Activated CD4-positive, alpha-beta memory T cell treated with anti-CD3 and anti-CD28 coated beads for 36 hours (primary cell): ENCODE measurements around the gene SDK2. TPM values are rescaled to one million over a fixed set of nuclear protein-coding genes. Genes with fewer than 3 reads are reported as not detected.

ENCODE experiments used
- CTCF ChIA-PET: fragments of 350-600 bp; sonication (Branson Sonifier 250); formaldehyde crosslinking; loops from one replicate; lab custom pipeline; 2021; ENCODE audit warnings: antibody characterized with exemption, inconsistent platforms; lab: Charles Lee
- POLR2A ChIA-PET: fragments of 350-600 bp; sonication (Branson Sonifier 250); formaldehyde crosslinking; loops from one replicate; lab custom pipeline; 2021; ENCODE audit warnings: antibody characterized with exemption; lab: Charles Lee
- DNase-seq: peaks from one replicate; pipeline ENCODE4 v3.0.0-alpha.2; 2020
- H3K27ac Mint-ChIP-seq: one replicate; pipeline ENCODE4 v1.8.0; 2021; ENCODE audit warnings: mixed read lengths
- H3K27me3 Mint-ChIP-seq: one replicate; pipeline ENCODE4 v1.8.0; 2021; ENCODE audit warnings: mixed read lengths
- H3K36me3 Mint-ChIP-seq: one replicate; pipeline ENCODE4 v1.8.0; 2021; ENCODE audit warnings: mixed read lengths
- H3K4me1 Mint-ChIP-seq: one replicate; pipeline ENCODE4 v1.8.0; 2021; ENCODE audit warnings: low read depth, mixed read lengths
- H3K4me3 Mint-ChIP-seq: one replicate; pipeline ENCODE4 v1.8.0; 2021; ENCODE audit warnings: mild to moderate bottlenecking, mixed read lengths
- H3K9me3 Mint-ChIP-seq: one replicate; pipeline ENCODE4 v1.8.0; 2021; ENCODE audit warnings: mixed read lengths
- intact Hi-C: fragments of 100-400 bp; cut with micrococcal nuclease; formaldehyde crosslinking; loops from one replicate; pipeline ENCODE4 v1.15.1; 2023
- total RNA-seq, 2 experiments: library from RNA; stranded (reverse); gene quantifications; one replicate each; pipeline ENCODE4 v1.2.3, GENCODE V29; 2021

SDK2 gene
- total RNA-seq, 2 experiments from 2014 or later: 0.05 to 0.12 TPM

DNA sequence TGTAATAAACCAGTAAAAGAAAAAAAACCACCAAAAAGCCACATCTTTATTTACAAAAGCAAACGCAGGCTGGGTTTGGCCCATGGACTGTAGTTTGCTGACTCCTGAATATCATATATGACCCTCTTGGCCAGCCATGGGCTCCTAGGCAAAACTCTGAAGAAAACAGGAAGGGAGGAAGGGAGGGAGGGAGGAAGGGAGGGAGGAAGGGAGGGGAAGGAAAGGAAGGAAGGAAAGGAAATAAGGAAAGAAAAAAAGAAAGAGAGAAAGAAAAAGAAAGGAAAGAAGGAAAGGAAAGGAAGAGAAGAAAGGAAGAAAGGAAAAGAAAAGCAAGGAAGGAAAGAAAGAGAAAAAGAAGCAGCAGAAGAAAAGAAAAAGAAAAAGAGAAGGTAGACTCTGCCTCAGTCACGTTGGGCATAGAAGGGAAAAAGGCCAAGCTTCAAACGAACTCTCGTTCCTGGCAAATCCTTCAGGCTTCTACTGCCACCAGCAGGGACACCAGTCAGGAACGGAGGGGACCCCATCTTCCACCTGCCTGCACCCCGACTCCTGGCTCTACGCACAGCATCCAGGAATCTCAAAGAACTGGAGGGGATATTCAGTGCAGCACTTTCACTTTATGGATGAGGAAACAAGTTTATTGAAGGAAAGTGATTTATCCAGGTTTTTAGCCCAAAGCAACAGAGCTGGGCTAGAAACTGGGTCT, 354.5 kb downstream of the SDK2 start:
- ChIA-PET CTCF (interaction anchor here (1.0 kb wide), 1 partner anchor 33 kb away, joined by 3 read pairs; no protein-coding TSS in a partner anchor), POLR2A (no interaction called here)
- H3K27me3 Mint-ChIP-seq: no peaks in the 10 kb centered on the region
- intact Hi-C loops: no loop called here
- H3K4me1 Mint-ChIP-seq: peaks cover 12% of the 10 kb centered on the region
- no peak for DNase-seq
- no peak overlapping the region for H3K4me3 Mint-ChIP-seq
- H3K27ac Mint-ChIP-seq: no peak overlapping the region
- no peaks in the 10 kb centered on the region for H3K36me3 Mint-ChIP-seq
- H3K9me3 Mint-ChIP-seq: no peaks in the 10 kb centered on the region

DNA sequence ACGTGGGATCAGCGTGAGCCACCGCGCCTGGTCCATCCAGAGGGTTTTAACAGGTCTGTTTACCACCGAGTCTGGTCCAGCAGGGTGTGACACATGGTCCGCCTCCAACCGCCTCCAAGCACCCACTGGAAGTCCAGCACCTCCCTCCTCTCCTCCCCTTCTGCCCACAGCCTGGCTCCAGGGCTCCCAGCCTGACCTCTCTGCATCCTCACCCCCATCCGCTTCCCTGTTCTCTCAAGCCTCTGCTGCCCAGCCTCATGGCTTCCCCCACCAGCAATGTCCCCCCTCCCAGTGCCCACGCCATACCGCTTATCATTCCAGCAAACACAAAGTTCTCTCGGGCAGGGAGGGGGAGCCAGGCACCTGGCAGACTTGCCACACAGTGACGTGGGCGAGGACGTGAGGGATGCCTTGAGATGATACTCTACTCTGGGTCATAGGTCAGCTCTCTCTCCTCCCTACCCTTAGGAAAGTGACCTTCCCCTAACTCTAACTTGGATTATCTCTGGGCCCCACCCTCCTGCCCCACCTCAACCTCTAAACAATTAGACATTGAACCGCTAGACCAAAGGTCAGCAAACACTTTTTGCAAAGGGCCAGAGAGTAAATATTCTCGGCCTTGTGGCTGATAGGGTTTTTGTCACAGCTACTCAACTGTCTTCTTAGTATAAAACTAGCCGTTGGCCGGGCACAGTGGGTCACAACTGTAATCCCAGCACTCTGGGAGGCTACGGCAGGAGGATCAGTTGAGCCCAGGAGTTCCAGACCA, 355.5 kb downstream of the SDK2 start:
- peaks cover 12% of the 10 kb centered on the region for H3K4me1 Mint-ChIP-seq

DNA sequence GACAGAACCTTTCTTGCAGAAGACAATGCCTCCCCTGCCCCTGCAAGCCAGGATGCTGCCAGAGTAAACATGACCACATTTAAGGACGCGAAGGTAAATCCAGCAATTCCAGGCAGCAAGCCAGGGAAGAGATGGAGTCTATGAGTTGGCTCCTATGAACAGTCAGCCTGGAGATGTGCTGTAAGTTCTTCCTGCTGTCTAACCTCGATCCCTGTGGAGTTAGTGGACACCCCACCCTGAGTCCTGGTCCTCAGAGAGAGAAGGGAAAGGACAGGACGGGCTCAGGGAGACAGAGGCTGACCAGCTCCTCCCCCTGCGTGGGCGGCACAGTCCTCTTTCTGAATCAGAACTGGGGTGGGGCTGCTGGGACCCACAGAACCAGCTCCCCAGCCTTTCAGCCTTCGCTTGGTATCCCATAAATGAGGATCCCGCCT, 357.4 kb downstream of the SDK2 start:
- POLR2A ChIA-PET: no interaction called here
- intact Hi-C loops: no loop called here
- Mint-ChIP-seq H3K4me3 (no peak overlapping the region), H3K27me3 (no peaks in the 10 kb centered on the region), H3K36me3 (no peaks in the 10 kb centered on the region), H3K4me1 (peaks cover 12% of the 10 kb centered on the region), H3K27ac (no peak overlapping the region), H3K9me3 (no peaks in the 10 kb centered on the region)
- no peak for DNase-seq
- CTCF ChIA-PET: no interaction called here

More for the DNA sequence above, 355.5 kb downstream of the SDK2 start:
- CTCF ChIA-PET: no interaction called here
- intact Hi-C loops: no loop called here
- POLR2A ChIA-PET: no interaction called here
- no peaks in the 10 kb centered on the region for H3K27me3 Mint-ChIP-seq
- no peak for DNase-seq
- no peak overlapping the region for H3K27ac Mint-ChIP-seq
- no peak overlapping the region for H3K4me3 Mint-ChIP-seq
- H3K9me3 Mint-ChIP-seq: no peaks in the 10 kb centered on the region
- H3K36me3 Mint-ChIP-seq: no peaks in the 10 kb centered on the region

DNA sequence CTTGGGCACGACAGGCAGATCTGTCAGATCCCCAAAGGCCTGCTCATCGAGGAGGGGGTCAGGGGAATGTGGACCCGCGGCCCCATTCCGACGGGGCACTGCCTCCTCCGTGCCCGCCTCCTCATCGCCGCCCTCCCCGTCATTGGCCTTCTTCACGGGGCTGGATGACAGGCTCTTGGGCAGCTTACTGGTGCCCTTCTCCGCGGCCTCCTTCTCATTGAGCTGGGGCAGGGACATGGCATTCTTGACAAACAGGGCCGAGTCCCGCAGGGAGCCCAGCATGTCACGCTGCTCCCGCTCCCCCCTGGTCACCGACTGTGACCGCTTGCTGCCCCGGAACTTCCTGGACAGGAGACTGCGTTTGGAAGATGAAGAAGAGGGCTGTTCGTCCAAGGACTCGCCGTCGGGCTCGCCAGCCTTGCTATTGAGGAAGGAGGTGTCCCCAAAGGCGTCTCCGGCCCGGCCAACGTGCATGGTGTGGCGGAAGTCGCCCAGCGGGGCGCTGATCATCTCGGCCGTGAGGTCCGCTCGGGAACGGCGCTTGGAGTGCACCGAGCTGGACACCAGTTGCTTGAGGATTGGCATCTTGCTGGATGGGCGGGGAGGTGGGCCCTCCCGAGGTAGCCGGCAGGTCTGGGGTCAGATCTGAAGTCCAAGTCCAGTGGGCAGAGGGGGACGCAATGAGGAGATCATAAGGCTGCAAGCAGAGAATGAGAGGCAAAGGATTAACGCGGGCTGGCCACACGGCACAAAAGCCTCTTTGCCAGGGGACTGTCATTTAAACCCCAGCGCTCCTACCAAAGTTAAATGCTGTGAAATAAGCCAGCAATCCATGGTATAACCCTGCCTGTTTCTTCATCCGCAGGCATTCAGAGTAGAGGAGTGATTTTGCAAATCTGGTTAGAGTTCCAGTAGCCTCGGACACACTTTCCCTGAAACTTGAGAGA, 358.1 kb downstream of the SDK2 start:
- no peak for DNase-seq
- Mint-ChIP-seq H3K9me3 (no peaks in the 10 kb centered on the region), H3K27ac (no peak overlapping the region), H3K4me3 (no peak overlapping the region), H3K27me3 (no peaks in the 10 kb centered on the region), H3K36me3 (no peaks in the 10 kb centered on the region), H3K4me1 (peaks cover 9% of the 10 kb centered on the region)
- CTCF ChIA-PET: no interaction called here
- intact Hi-C loops: no loop called here
- POLR2A ChIA-PET: no interaction called here

DNA sequence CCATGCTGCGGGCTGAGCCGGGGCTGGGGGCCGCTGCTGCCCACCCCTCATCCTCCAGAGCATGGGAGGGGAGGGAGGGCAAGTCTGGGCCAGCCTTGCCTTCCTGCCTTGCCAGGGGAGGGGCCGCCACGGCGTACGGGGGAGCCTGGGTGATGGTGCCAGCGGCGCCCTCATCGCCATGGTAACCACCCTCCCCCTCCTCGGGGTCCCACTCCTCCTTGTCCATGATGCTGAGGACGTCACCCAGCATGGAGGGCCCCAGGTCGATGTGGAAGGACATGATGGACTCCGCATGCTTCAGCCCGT, 358.7 kb downstream of the SDK2 start:
- ChIA-PET POLR2A (no interaction called here), CTCF (no interaction called here)
- no peaks in the 10 kb centered on the region for H3K36me3 Mint-ChIP-seq
- no peaks in the 10 kb centered on the region for H3K27me3 Mint-ChIP-seq
- intact Hi-C loops: no loop called here
- peaks cover 3% of the 10 kb centered on the region for H3K4me1 Mint-ChIP-seq
- no peak overlapping the region for H3K4me3 Mint-ChIP-seq
- no peak overlapping the region for H3K27ac Mint-ChIP-seq
- no peak for DNase-seq
- H3K9me3 Mint-ChIP-seq: no peaks in the 10 kb centered on the region

DNA sequence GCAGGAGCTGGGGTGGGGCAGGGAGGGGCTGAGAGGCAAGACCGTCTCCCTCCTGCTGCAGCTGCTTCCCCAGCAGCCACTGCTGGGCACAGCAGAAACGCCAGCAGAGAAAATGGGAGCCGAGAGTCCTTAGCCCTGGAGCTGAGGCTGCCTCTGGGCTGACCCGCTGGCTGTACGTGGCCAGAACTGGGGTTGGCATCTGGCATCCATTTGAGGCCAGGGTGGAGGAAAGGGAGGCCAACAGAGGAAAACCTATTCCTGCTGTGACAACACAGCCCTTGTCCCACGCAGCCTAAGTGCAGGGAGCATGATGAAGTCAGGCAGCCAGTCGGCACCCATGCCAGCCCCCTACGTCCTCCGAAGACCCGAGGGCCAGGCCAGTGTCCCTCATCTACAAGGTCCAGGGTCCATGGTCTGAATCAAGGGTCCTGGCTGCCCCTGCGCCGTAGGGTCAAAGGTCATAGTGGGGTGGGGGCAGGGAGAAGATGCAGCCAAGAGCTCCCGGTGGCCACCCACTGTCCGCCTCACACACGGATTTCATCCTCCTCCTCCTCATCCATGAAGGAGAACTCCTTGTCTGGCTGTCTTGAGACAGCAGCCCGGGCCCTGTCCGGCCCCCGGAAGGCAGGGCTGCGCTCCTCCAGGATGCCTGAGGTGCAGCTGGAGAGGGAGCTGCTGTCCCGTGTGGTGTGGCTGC, 359.2 kb downstream of the SDK2 start:
- H3K27me3 Mint-ChIP-seq: no peaks in the 10 kb centered on the region
- DNase-seq: no peak
- CTCF ChIA-PET: no interaction called here
- no peaks in the 10 kb centered on the region for H3K4me1 Mint-ChIP-seq
- POLR2A ChIA-PET: no interaction called here
- no peaks in the 10 kb centered on the region for H3K9me3 Mint-ChIP-seq
- H3K4me3 Mint-ChIP-seq: no peak overlapping the region
- no peaks in the 10 kb centered on the region for H3K36me3 Mint-ChIP-seq
- intact Hi-C loops: no loop called here
- H3K27ac Mint-ChIP-seq: no peak overlapping the region
